Hepatocyte (in vitro differentiated cells): ENCODE data around the gene DNAH3. TPM values are rescaled to one million over a fixed set of nuclear protein-coding genes. Genes with fewer than 3 reads are reported as not detected.
A peak's percentile ranks its signal among the peaks of the same experiment; 100 is the strongest.
"Not testable (repeated sequence)": the region's sequence is repeated elsewhere in the genome, so short reads cannot be mapped to it uniquely, and the experiment has no call there.

Experiments used
- DNase-seq: peaks from one replicate; pipeline ENCODE4 v3.0.0-alpha.2; 2016; ENCODE audit warnings: low spot score
- H2AFZ ChIP-seq: fragments of 200-600 bp; sonication (generic); 2 replicates; pipeline ENCODE4 v1.6.0; 2016; ENCODE audit warnings: antibody characterized with exemption, mild to moderate bottlenecking
- H3K27ac ChIP-seq: fragments of 200-600 bp; sonication (generic); 2 replicates; pipeline ENCODE4 v1.5.1; 2016; ENCODE audit warnings: mild to moderate bottlenecking
- H3K27me3 ChIP-seq: fragments of 200-600 bp; sonication (generic); 2 replicates; pipeline ENCODE4 v1.6.1; 2016
- H3K36me3 ChIP-seq: fragments of 200-600 bp; sonication (generic); replicated peaks from 2 replicates; pipeline ENCODE4 v1.5.1; 2016; ENCODE audit warnings: low read depth; ENCODE audit not compliant: insufficient read depth
- H3K4me1 ChIP-seq: fragments of 200-600 bp; sonication (generic); 2 replicates; pipeline ENCODE4 v1.5.1; 2016; ENCODE audit warnings: mild to moderate bottlenecking, moderate library complexity; ENCODE audit not compliant: insufficient read depth
- H3K4me2 ChIP-seq: fragments of 200-600 bp; sonication (generic); 2 replicates; pipeline ENCODE4 v1.6.0; 2016
- H3K4me3 ChIP-seq: fragments of 200-600 bp; sonication (generic); 2 replicates; pipeline ENCODE4 v1.5.1; 2016; ENCODE audit warnings: mild to moderate bottlenecking
- H3K79me2 ChIP-seq: fragments of 200-600 bp; sonication (generic); 2 replicates; pipeline ENCODE4 v1.6.0; 2017; ENCODE audit warnings: mild to moderate bottlenecking
- H3K9me2 ChIP-seq: fragments of 200-600 bp; sonication (generic); replicated peaks from 2 replicates; pipeline ENCODE4 v1.6.0; 2017; ENCODE audit warnings: mild to moderate bottlenecking; ENCODE audit not compliant: insufficient read depth
- H3K9me3 ChIP-seq: fragments of 200-600 bp; sonication (generic); 2 replicates; pipeline ENCODE4 v1.5.1; 2016; ENCODE audit warnings: low read depth, mild to moderate bottlenecking
- H4K20me1 ChIP-seq: fragments of 200-600 bp; sonication (generic); 2 replicates; pipeline ENCODE4 v1.6.0; 2016; ENCODE audit warnings: mild to moderate bottlenecking; ENCODE audit not compliant: insufficient read depth, poor library complexity, severe bottlenecking
- EZH2 ChIP-seq: fragments of 200-600 bp; sonication (generic); IDR thresholded peaks from 2 replicates; pipeline ENCODE4 v1.6.1; 2016; ENCODE audit warnings: antibody characterized with exemption, mild to moderate bottlenecking, borderline replicate concordance
- EZH2phosphoT487 ChIP-seq: fragments of 200-600 bp; sonication (generic); IDR thresholded peaks from one replicate; pipeline ENCODE4 v1.6.1; 2018; ENCODE audit warnings: antibody characterized with exemption, mild to moderate bottlenecking, low read depth, moderate library complexity; ENCODE audit not compliant: unreplicated experiment, severe bottlenecking
- WGBS: methylation state at CpG from one replicate; pipeline ENCODE4 v1.1.6; 2016; ENCODE audit warnings: low lambda C conversion rate; ENCODE audit errors: missing lambda C conversion rate; 5-methylcytosine and 5-hydroxymethylcytosine counted together
- polyA plus RNA-seq: library from polyadenylated mRNA; unstranded; fragments of >200 nt; fragmentation: Nextera tagmentation; extraction: Ambion mirVana; gene quantifications from 2 replicates; pipeline ENCODE4 v1.2.1, GENCODE V29; 2016
- total RNA-seq: library from RNA; depleted of rRNA; stranded (reverse); fragments of >200 nt; gene quantifications from 2 replicates; pipeline ENCODE4 v1.2.3, GENCODE V29; 2014
- TF ChIP-seq, protein P1 (sequence below): fragments of 200-600 bp; sonication (generic); IDR thresholded peaks from 2 replicates; pipeline ENCODE4 v1.5.1; 2016; ENCODE audit warnings: antibody characterized with exemption, mild to moderate bottlenecking; ENCODE audit not compliant: poor library complexity

The DNAH3 gene
- total and polyA plus RNA-seq, 2 experiments from 2014 or later: 0.33 to 0.37 TPM

DNA sequence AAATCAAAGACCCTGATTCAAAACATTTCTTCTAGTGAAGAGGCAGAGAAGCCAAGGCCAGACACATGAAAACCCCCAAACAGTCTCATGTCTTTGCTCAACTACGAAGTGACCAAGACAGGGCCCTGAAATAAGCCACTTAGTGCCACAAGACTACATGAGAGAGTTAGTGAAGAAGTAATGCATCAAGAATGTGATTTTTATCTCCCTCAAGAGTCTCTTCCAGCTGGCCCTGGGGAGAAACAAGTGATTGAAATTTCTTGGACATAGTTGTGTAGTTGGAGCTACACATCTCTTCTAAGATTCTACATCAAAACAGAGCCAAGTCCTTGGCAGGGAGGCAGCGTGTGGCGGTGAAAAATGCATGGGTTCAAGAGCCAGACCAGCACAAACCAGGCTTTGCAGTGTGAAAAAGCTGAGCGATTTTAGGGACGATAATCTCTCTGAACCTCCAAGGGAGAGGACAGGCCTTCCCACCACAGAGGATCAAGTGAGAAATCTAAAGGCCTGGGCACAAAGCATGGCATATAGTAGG is 219.5 kb downstream of the DNAH3 start:
- H3K9me3 ChIP-seq: no peaks in the 10 kb centered on the region
- H3K4me1 ChIP-seq: no peaks in the 10 kb centered on the region
- no peaks in the 10 kb centered on the region for H3K27me3 ChIP-seq
- H2AFZ ChIP-seq: no peak overlapping the region
- no peak overlapping the region for H3K4me2 ChIP-seq
- WGBS: 87% methylated on average over 5 of the region's 5 CpGs
- no peaks in the 10 kb centered on the region for H3K79me2 ChIP-seq
- no peaks in the 10 kb centered on the region for H3K36me3 ChIP-seq
- no peaks in the 10 kb centered on the region for H4K20me1 ChIP-seq
- H3K4me3 ChIP-seq: no peak overlapping the region
- H3K27ac ChIP-seq: no peak overlapping the region
- DNase-seq: no peak
- no peaks in the 10 kb centered on the region for H3K9me2 ChIP-seq
- no peak for TF ChIP-seq EZH2
- TF ChIP-seq EZH2phosphoT487: no peak
- TF ChIP-seq, protein P1, sequence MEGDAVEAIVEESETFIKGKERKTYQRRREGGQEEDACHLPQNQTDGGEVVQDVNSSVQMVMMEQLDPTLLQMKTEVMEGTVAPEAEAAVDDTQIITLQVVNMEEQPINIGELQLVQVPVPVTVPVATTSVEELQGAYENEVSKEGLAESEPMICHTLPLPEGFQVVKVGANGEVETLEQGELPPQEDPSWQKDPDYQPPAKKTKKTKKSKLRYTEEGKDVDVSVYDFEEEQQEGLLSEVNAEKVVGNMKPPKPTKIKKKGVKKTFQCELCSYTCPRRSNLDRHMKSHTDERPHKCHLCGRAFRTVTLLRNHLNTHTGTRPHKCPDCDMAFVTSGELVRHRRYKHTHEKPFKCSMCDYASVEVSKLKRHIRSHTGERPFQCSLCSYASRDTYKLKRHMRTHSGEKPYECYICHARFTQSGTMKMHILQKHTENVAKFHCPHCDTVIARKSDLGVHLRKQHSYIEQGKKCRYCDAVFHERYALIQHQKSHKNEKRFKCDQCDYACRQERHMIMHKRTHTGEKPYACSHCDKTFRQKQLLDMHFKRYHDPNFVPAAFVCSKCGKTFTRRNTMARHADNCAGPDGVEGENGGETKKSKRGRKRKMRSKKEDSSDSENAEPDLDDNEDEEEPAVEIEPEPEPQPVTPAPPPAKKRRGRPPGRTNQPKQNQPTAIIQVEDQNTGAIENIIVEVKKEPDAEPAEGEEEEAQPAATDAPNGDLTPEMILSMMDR: no peak

DNA sequence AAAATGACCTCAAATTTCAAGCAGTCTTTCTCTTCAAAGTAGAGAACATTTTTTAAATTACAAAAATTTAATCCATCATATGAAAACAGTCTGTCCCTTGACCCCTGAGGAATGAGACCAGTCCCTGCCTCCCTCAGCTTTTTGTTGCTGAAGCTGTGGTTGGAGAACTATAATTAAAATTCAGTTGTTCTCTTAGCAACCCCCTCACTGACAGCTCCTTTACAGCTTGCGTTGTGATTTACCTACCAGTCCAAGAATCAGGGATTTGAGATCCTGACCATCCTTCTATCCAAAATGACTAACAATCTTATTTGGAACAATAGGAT is 220.3 kb downstream of the DNAH3 start:
- H3K4me2 ChIP-seq: no peak overlapping the region
- 88% methylated on average over 1 of the region's 1 CpG for WGBS
- no peak overlapping the region for H3K27ac ChIP-seq

DNA sequence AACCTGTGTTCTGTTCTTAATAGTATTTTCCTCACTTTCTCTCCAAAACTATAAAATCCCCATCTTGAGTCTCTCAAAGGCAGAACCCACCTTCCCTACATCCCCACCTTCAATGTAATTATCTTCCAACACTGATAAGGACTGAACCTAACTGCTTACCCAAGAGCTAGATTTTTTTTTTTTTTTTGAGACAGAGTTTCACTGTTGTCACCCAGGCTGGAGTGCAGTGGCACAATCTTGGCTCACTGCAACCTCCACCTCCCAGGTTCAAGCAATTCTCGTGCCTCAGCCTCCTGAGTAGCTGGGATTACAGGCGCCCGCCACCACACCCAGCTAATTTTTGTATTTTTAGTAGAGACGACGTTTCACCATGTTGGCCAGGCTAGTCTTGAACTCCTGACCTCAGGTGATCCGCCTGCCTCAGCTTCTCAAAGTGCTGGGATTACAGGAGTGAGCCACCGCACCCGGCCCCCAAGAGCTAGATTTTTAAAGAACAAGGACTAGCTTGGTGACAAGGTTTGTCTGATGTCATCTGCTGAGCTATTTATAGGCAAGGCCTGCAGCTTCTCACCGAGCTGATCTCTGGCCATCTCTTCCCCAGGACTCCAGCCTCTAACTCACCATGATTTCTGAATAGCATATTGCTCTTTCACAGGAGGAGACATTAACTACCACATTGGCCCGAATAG is 220.8 kb downstream of the DNAH3 start:
- H3K4me2 ChIP-seq, H2AFZ ChIP-seq, H3K27me3 ChIP-seq, H3K9me3 ChIP-seq, H3K27ac ChIP-seq, H3K79me2 ChIP-seq, H3K36me3 ChIP-seq, H3K4me3 ChIP-seq, H3K4me1 ChIP-seq, H4K20me1 ChIP-seq, H3K9me2 ChIP-seq: not testable (repeated sequence)
- DNase-seq: peak; percentile 27
- WGBS: 77% methylated on average over 10 of the region's 10 CpGs

More for the DNA sequence above, 220.3 kb downstream of the DNAH3 start:
- Histone ChIP-seq H4K20me1 (no peaks in the 10 kb centered on the region), H3K36me3 (no peaks in the 10 kb centered on the region), H3K4me1 (no peaks in the 10 kb centered on the region), H3K79me2 (no peaks in the 10 kb centered on the region), H3K9me3 (no peaks in the 10 kb centered on the region), H2AFZ (no peak overlapping the region), H3K4me3 (no peak overlapping the region), H3K27me3 (no peaks in the 10 kb centered on the region), H3K9me2 (no peaks in the 10 kb centered on the region)
- DNase-seq: no peak
- TF ChIP-seq EZH2phosphoT487 (no peak), EZH2 (no peak)
- TF ChIP-seq, protein P1: no peak

DNA sequence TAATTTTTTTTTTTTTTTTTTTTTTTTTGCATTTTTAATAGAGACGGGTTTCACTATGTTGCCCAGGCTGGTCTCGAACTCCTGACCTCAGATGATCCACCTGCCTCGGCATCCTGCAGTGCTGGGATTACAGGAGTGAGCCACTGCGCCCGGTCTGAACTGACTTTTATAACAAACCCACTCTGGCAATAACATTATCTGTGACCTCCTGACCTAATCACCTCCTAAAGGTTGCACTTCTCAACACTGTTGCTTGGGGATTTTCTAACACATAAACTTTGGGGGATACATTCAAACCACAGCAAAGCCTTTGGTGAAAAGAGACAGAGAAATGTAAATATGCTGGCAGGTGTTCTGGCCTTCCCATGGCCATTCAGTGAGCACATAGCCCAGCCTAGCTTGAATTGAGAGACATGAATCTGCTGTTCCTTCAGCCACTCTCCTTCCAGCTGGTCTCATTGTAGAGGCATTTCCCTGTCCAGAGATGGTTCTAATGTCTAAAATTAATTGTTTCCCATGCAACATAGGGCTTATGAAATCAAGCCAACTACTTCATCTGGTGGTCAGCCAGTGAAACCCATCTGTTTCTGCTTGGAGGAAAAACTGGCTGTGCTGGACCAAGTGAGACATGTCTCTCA is 221.8 kb downstream of the DNAH3 start:
- Histone ChIP-seq H3K9me2 (no peaks in the 10 kb centered on the region), H3K36me3 (no peaks in the 10 kb centered on the region), H3K4me3 (no peak overlapping the region), H3K4me1 (no peaks in the 10 kb centered on the region), H4K20me1 (no peaks in the 10 kb centered on the region), H3K27ac (no peak overlapping the region), H3K27me3 (no peaks in the 10 kb centered on the region), H2AFZ (no peak overlapping the region), H3K4me2 (no peak overlapping the region), H3K9me3 (no peaks in the 10 kb centered on the region), H3K79me2 (no peaks in the 10 kb centered on the region)
- 93% methylated on average over 5 of the region's 5 CpGs for WGBS
- no peak for DNase-seq
- no peak for TF ChIP-seq EZH2phosphoT487
- no peak for TF ChIP-seq EZH2
- TF ChIP-seq, protein P1: no peak
